Thoracic aorta (tissue), 2 donors: ENCODE data around the gene ZDHHC14. TPM values are rescaled to one million over a fixed set of nuclear protein-coding genes. Genes with fewer than 3 reads are reported as not detected.
"Not testable (repeated sequence)": the region's sequence is repeated elsewhere in the genome, so short reads cannot be mapped to it uniquely, and the experiment has no call there.

Experiments used
- ATAC-seq: fragments of 150-250 bp; one replicate; pipeline ENCODE4 v1.8.0; 2017; ENCODE audit warnings: low read depth; ENCODE audit not compliant: insufficient number of reproducible peaks, low FRiP score
- DNase-seq: peaks from one replicate; pipeline ENCODE4 v3.0.0-alpha.2; 2020; ENCODE audit warnings: low spot score
- H3K27ac ChIP-seq, 2 donors: fragments of 200-600 bp; sonication (generic); 1 replicate in 1 of 2; 2 replicates in 1 of 2; pipeline ENCODE4 v1.5.1; 2016; ENCODE audit warnings: mild to moderate bottlenecking in 2 of 2, moderate library complexity in 2 of 2
- H3K27me3 ChIP-seq: fragments of 200-600 bp; sonication (generic); replicated peaks from 2 replicates; pipeline ENCODE4 v1.6.0; 2016; ENCODE audit warnings: mild to moderate bottlenecking; ENCODE audit not compliant: insufficient read depth
- H3K36me3 ChIP-seq: fragments of 200-600 bp; sonication (generic); one replicate; pipeline ENCODE4 v1.5.1; 2016
- H3K4me1 ChIP-seq, 2 donors: fragments of 200-600 bp; sonication (generic); 1 replicate in 1 of 2; 2 replicates in 1 of 2; pipeline versions ENCODE4 v1.5.1 to v1.6.0; 2016; ENCODE audit warnings: low read depth in 2 of 2, mild to moderate bottlenecking in 1 of 2; ENCODE audit not compliant: control insufficient read depth in 1 of 2
- H3K4me3 ChIP-seq: fragments of 200-600 bp; sonication (generic); 2 replicates; pipeline ENCODE4 v1.5.1; 2016; ENCODE audit warnings: mild to moderate bottlenecking
- H3K9me3 ChIP-seq: fragments of 200-600 bp; sonication (generic); 2 replicates; pipeline ENCODE4 v1.5.1; 2016
- CTCF ChIP-seq: fragments of 200-600 bp; sonication (generic); IDR thresholded peaks from one replicate; pipeline ENCODE4 v1.5.1; 2019; ENCODE audit warnings: antibody characterized with exemption
- total RNA-seq, 2 donors: library from RNA; depleted of rRNA; stranded (reverse); fragments of >200 nt; gene quantifications; one replicate each; pipeline versions ENCODE4 v1.1.0 to v1.2.3, GENCODE V29; 2016

ZDHHC14 gene
- total RNA-seq, 2 donors from 2014 or later, result 20.0 to 31.1 TPM

DNA sequence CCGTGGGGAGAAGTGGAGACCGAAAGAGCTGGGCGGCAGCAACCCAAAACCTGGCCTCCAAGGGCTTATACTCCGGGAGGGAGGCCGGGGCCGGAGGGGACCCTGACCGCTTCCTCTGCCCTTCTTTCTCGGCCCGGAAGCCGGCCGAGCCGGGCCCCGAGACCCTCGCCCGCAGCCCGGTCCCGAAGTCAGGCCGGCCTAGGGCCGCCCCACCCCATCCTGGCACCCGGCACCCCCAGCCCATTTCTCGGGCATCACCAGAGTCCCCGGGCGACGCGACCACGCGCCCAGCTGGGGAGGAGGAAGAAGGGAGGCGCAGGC, 572 bp upstream of the ZDHHC14 start:
- no peak for DNase-seq
- Histone ChIP-seq H3K4me1 (peaks cover 3 to 30% of the 10 kb centered on the region in 2 donors), H3K27ac (peak overlapping the region; percentile 92 to 95), H3K4me3 (peak overlapping the region; percentile 88), H3K9me3 (no peaks in the 10 kb centered on the region), H3K27me3 (no peaks in the 10 kb centered on the region), H3K36me3 (no peaks in the 10 kb centered on the region)
- peak; percentile 1 for ATAC-seq
- TF ChIP-seq CTCF, result no peak

DNA sequence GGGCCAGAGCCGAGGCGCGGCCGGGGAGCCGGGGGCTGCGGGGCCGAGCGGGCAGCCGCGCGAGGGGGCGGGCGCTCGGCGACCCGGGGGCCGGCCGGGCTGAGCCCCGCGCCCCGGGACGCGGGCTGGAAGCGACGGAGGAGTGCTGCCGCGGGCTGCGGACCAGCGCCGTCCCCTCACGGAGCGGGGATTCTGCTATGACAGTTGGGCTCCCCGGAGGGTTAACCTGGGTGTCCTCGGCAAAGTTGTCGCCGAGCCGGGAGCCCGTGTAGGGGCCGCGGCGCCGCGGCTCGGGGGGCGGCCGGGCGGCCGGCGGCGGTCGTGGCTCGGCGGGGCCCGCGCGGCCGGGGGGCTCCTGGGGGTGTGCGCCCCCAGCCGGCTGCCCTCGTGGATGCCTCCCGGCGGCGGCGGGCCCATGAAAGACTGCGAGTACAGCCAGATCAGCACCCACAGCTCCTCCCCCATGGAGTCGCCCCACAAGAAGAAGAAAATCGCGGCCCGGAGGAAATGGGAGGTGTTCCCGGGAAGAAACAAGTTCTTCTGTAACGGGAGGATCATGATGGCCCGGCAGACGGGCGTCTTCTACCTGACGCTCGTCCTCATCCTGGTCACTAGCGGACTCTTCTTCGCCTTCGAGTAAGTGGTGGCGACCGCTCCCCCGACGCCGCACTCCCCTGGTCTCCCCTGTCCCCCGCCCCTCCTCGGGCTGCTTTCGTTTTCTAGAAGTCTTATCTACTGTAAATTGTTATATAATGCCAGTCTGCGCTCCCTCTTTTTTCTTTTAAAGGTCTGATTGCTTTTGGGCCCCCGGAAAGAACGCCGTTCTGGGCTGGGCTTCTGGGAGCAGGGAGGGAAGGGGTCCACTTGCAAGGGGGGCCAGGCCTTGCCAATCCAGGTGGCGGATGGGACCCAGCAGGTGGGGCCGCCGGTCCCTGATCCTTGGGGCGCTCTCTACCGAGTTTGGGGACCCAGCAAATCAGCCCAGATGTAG, 936 bp downstream of the ZDHHC14 start:
- Histone ChIP-seq H3K9me3 (no peaks in the 10 kb centered on the region), H3K4me1 (peaks cover 3 to 30% of the 10 kb centered on the region in 2 donors), H3K4me3 (peak overlapping the region; percentile 88), H3K27me3 (no peaks in the 10 kb centered on the region), H3K36me3 (no peaks in the 10 kb centered on the region), H3K27ac (peak overlapping the region; percentile 92 to 95)
- DNase-seq (no peak), ATAC-seq (no peak)
- TF ChIP-seq CTCF, result no peak

- ATAC-seq, result no peak
- Histone ChIP-seq H3K27ac (no peak overlapping the region), H3K4me1 (peaks cover 3 to 30% of the 10 kb centered on the region in 2 donors), H3K4me3 (peak overlapping the region; percentile 88), H3K27me3 (no peaks in the 10 kb centered on the region), H3K9me3 (no peaks in the 10 kb centered on the region), H3K36me3 (no peaks in the 10 kb centered on the region)
- DNase-seq, result no peak
- TF ChIP-seq CTCF, result no peak
These were observed 1.8 kb downstream of the ZDHHC14 start for GRCh38 chr6:157382821-157383220.

DNA sequence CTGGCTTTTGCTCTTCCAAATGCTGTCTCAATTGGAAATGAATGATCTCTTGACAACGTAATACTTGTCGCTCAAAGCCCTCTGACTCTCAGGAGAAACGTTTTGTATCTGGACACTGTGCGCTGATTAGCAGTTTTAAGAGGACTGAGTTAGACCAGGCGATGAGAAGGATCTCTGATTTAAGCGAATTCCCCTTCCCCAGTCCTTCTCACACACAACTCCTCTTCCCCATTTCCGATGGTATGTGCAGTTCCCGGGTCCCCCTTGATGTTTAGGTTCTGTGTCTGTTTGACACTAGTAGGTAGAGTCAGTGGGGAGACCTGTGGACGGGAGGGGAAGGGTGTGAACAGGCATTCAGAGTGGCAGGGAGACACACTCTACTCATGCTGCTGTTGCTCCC, 2.5 kb downstream of the ZDHHC14 start:
- no peaks in the 10 kb centered on the region for H3K9me3 ChIP-seq
- H3K27ac ChIP-seq, result no peak overlapping the region
- TF ChIP-seq CTCF, result no peak
- no peak for DNase-seq
- H3K4me1 ChIP-seq, result peaks cover 3 to 30% of the 10 kb centered on the region in 2 donors
- H3K36me3 ChIP-seq, result no peaks in the 10 kb centered on the region
- peak overlapping the region; percentile 88 for H3K4me3 ChIP-seq
- no peaks in the 10 kb centered on the region for H3K27me3 ChIP-seq
- ATAC-seq, result no peak

DNA sequence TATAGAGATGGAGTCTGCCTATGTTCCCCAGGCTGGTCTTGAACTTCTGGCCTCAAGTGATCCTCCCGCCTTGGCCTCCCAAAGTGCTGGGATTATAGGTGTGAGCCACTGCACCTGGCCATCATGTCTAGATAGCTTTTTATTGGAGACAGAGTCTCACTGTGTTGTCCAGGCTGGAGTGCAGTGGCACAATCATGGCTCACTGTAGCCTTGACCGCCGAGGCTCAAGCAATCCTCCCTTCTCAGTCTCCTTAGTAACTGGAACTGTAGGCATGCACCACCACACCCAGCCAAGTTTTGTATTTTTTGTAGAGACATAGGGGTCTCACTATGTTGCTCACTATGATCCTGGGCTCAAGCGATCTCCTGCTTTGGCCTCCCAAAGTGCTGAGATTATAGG, 4.0 kb downstream of the ZDHHC14 start:
- peaks cover 3 to 20% of the 10 kb centered on the region in 2 donors for H3K4me1 ChIP-seq
- H3K27me3 ChIP-seq, DNase-seq, H3K27ac ChIP-seq, H3K4me3 ChIP-seq, H3K9me3 ChIP-seq, H3K36me3 ChIP-seq, ATAC-seq: not testable (repeated sequence)
